HEK293 (cell line): Measurements from ENCODE around the gene PAQR5.

Source experiments
- CTCF ChIA-PET: fragments of 350-600 bp; formaldehyde crosslinking; extraction: SDS; loops from one replicate; lab custom pipeline; 2021; ENCODE audit warnings: antibody characterized with exemption; lab: Yijun Ruan, JAX
- POLR2A ChIA-PET: fragments of 300-600 bp; formaldehyde crosslinking; extraction: SDS; loops from one replicate; lab custom pipeline; 2020; ENCODE audit warnings: antibody characterized with exemption, inconsistent platforms; lab: Yijun Ruan, JAX
- H3K27ac ChIP-seq: fragments of 200-500 bp; sonication (Bioruptor generic); 2 replicates; pipeline ENCODE4 v1.5.1; 2014; ENCODE audit warnings: low read depth, low read length, control low read depth, inconsistent platforms; ENCODE audit errors: extremely low read depth
- H3K36me3 ChIP-seq, 2 experiments: fragments of 200-500 bp in 1 of 2; sonication (Bioruptor generic) in 1 of 2; 1 replicate in 1 of 2; 2 replicates in 1 of 2; pipeline ENCODE4 v1.5.1; 2014 to 2017; ENCODE audit warnings: inconsistent platforms in 2 of 2, low read length in 2 of 2; ENCODE audit not compliant: control insufficient read depth in 2 of 2, insufficient read depth in 1 of 2
- H3K4me1 ChIP-seq: fragments of 200-500 bp; sonication (Bioruptor generic); 2 replicates; pipeline ENCODE4 v1.5.1; 2014; ENCODE audit warnings: mild to moderate bottlenecking, low read length, inconsistent platforms; ENCODE audit not compliant: control insufficient read depth, insufficient read depth
- H3K4me3 ChIP-seq: 2 replicates; pipeline ENCODE4 v1.5.1; 2011; ENCODE audit warnings: low read depth, mild to moderate bottlenecking, control low read depth, low read length, moderate library complexity
- H3K9me3 ChIP-seq: fragments of 200-500 bp; sonication (Bioruptor generic); 2 replicates; pipeline ENCODE4 v1.5.1; 2014; ENCODE audit warnings: low read depth, low read length, inconsistent platforms; ENCODE audit not compliant: control insufficient read depth, insufficient read depth
- AEBP2 ChIP-seq: fragments of 450-650 bp; formaldehyde crosslinking; IDR thresholded peaks from 2 replicates; pipeline ENCODE4 v1.5.1; 2016; ENCODE audit warnings: missing biosample characterization, missing genetic modification characterization, borderline replicate concordance
- BCL11B ChIP-seq: fragments of 450-650 bp; formaldehyde crosslinking; IDR thresholded peaks from 2 replicates; pipeline ENCODE4 v1.5.1; 2016; ENCODE audit warnings: low read depth, missing biosample characterization, missing genetic modification characterization
- EGR2 ChIP-seq: fragments of 450-650 bp; formaldehyde crosslinking; IDR thresholded peaks from 2 replicates; pipeline ENCODE4 v1.5.1; 2016; ENCODE audit warnings: low read depth, missing biosample characterization, missing genetic modification characterization
- ELK4 ChIP-seq: IDR thresholded peaks from 2 replicates; pipeline ENCODE4 v1.6.1; 2011; ENCODE audit warnings: mild to moderate bottlenecking, low read depth, low read length, borderline replicate concordance
- GLIS2 ChIP-seq: fragments of 450-650 bp; formaldehyde crosslinking; IDR thresholded peaks from 2 replicates; pipeline ENCODE4 v1.5.1; 2016; ENCODE audit warnings: missing biosample characterization, missing genetic modification characterization
- HIC1 ChIP-seq: fragments of 450-650 bp; formaldehyde crosslinking; IDR thresholded peaks from 2 replicates; pipeline ENCODE4 v1.5.1; 2016; ENCODE audit warnings: missing biosample characterization, missing genetic modification characterization
- MYNN ChIP-seq: fragments of 450-650 bp; formaldehyde crosslinking; IDR thresholded peaks from 2 replicates; pipeline ENCODE4 v1.5.1; 2016; ENCODE audit warnings: missing biosample characterization, missing genetic modification characterization, borderline replicate concordance
- PATZ1 ChIP-seq: fragments of 450-650 bp; formaldehyde crosslinking; IDR thresholded peaks from 2 replicates; pipeline ENCODE4 v1.5.1; 2016; ENCODE audit warnings: missing biosample characterization, missing genetic modification characterization
- PRDM1 ChIP-seq: fragments of 450-650 bp; formaldehyde crosslinking; IDR thresholded peaks from 2 replicates; pipeline ENCODE4; 2016; ENCODE audit warnings: missing biosample characterization, missing genetic modification characterization
- ZBTB11 ChIP-seq: fragments of 450-650 bp; formaldehyde crosslinking; conservative IDR thresholded peaks from 2 replicates; pipeline ENCODE4 v1.5.1; 2016; ENCODE audit warnings: low read depth, missing biosample characterization, missing genetic modification characterization
- ZFHX2 ChIP-seq: fragments of 450-650 bp; formaldehyde crosslinking; conservative IDR thresholded peaks from 2 replicates; pipeline ENCODE4 v1.5.1; 2016; ENCODE audit warnings: missing biosample characterization, missing genetic modification characterization
- ZNF10 ChIP-seq: fragments of 450-650 bp; formaldehyde crosslinking; IDR thresholded peaks from 2 replicates; pipeline ENCODE4 v1.5.1; 2017; ENCODE audit warnings: missing biosample characterization, missing genetic modification characterization
- ZNF174 ChIP-seq: fragments of 450-650 bp; formaldehyde crosslinking; IDR thresholded peaks from 2 replicates; pipeline ENCODE4 v1.5.0; 2017; ENCODE audit warnings: missing biosample characterization, mild to moderate bottlenecking, missing genetic modification characterization
- ZNF211 ChIP-seq: fragments of 450-650 bp; formaldehyde crosslinking; IDR thresholded peaks from 2 replicates; pipeline ENCODE4 v1.5.1; 2016; ENCODE audit warnings: low read depth, missing biosample characterization, missing genetic modification characterization
- ZNF266 ChIP-seq: fragments of 450-650 bp; formaldehyde crosslinking; IDR thresholded peaks from 2 replicates; pipeline ENCODE4 v1.5.1; 2016; ENCODE audit warnings: missing biosample characterization, missing genetic modification characterization, low read depth
- ZNF302 ChIP-seq: fragments of 450-650 bp; formaldehyde crosslinking; IDR thresholded peaks from 2 replicates; pipeline ENCODE4 v1.5.1; 2016; ENCODE audit warnings: missing biosample characterization, missing genetic modification characterization, low read depth
- ZNF354C ChIP-seq: fragments of 450-650 bp; formaldehyde crosslinking; IDR thresholded peaks from 2 replicates; pipeline ENCODE4 v1.5.1; 2016; ENCODE audit warnings: missing biosample characterization, missing genetic modification characterization, low read depth, borderline replicate concordance
- ZNF362 ChIP-seq: fragments of 450-650 bp; formaldehyde crosslinking; IDR thresholded peaks from 2 replicates; pipeline ENCODE4 v1.5.1; 2016; ENCODE audit warnings: missing biosample characterization, missing genetic modification characterization
- ZNF621 ChIP-seq: fragments of 450-650 bp; formaldehyde crosslinking; IDR thresholded peaks from 2 replicates; pipeline ENCODE4 v1.5.1; 2017; ENCODE audit warnings: missing biosample characterization, missing genetic modification characterization
- ZNF629 ChIP-seq: fragments of 450-650 bp; formaldehyde crosslinking; IDR thresholded peaks from 2 replicates; pipeline ENCODE4 v1.5.1; 2017; ENCODE audit warnings: missing biosample characterization, missing genetic modification characterization
- ZNF658 ChIP-seq: fragments of 450-650 bp; formaldehyde crosslinking; IDR thresholded peaks from 2 replicates; pipeline ENCODE4; 2016; ENCODE audit warnings: missing biosample characterization, missing genetic modification characterization

The PAQR5 gene

GRCh38 chr15:69298354-69298696, 387 bp upstream of the PAQR5 start (continued):
- TF ChIP-seq ELK4 = no peak
- TF ChIP-seq ZNF174 = no peak
- TF ChIP-seq, all 188 proteins: peak for 0

- Histone ChIP-seq H3K36me3 (no peaks in the 10 kb centered on the region), H3K4me3 (no peak overlapping the region), H3K4me1 (peaks cover 3% of the 10 kb centered on the region; the same call in 1 of the 2 replicates), H3K27ac (no peak overlapping the region), H3K9me3 (no peaks in the 10 kb centered on the region)
- TF ChIP-seq ZNF10 (no peak), ZNF211 (no peak), HIC1 (no peak), ZNF302 (tag by site-specific recombination) (no peak), ZBTB11 (no peak), AEBP2 (tag by site-specific recombination) (no peak), MYNN (no peak), BCL11B (tag by site-specific recombination) (no peak), ZNF658 (tag by site-specific recombination) (no peak), ZNF362 (tag by site-specific recombination) (no peak), ZNF621 (tag by site-specific recombination) (no peak), ZNF354C (tag by site-specific recombination) (no peak), PATZ1 (tag by site-specific recombination) (no peak), EGR2 (tag by site-specific recombination) (peak; percentile 89), ZNF266 (tag by site-specific recombination) (no peak), ZNF629 (tag by site-specific recombination) (no peak), ZFHX2 (tag by site-specific recombination) (peak; percentile 85), GLIS2 (peak; percentile 13; the same call in 1 of the 2 replicates), PRDM1 (tag by site-specific recombination) (no peak)
- ChIA-PET POLR2A (no interaction called here), CTCF (no interaction called here)
These were observed 757 bp downstream of the PAQR5 start for GRCh38 chr15:69299451-69299886.
